Calu3 (cell line): ENCODE measurements around the gene PLK5. TPM values are rescaled to one million over a fixed set of nuclear protein-coding genes. Genes with fewer than 3 reads are reported as not detected.

ENCODE experiments used
- BruUV-seq: library from RNA; stranded (reverse); fragments of 400-500 nt; replicated peaks from 2 replicates; lab custom pipeline; 2021; lab: Mats Ljungman, UMichigan
- CTCF ChIA-PET: fragments of 300-600 bp; sonication (Branson Sonifier 250); formaldehyde crosslinking; loops from one replicate; lab custom pipeline; 2022; ENCODE audit warnings: antibody characterized with exemption; lab: Charles Lee
- DNase-seq: peaks from one replicate; pipeline ENCODE4 v3.0.0; 2022
- H3K27ac Mint-ChIP-seq: one replicate; pipeline ENCODE4 v1.8.0; 2022; ENCODE audit warnings: mixed read lengths; ENCODE audit not compliant: unreplicated experiment
- H3K27me3 Mint-ChIP-seq: one replicate; pipeline ENCODE4 v1.8.0; 2022; ENCODE audit warnings: mixed read lengths; ENCODE audit not compliant: unreplicated experiment
- H3K36me3 Mint-ChIP-seq: one replicate; pipeline ENCODE4 v1.8.0; 2022; ENCODE audit warnings: mild to moderate bottlenecking, moderate library complexity, mixed read lengths; ENCODE audit not compliant: insufficient read depth, unreplicated experiment
- H3K4me1 Mint-ChIP-seq: one replicate; pipeline ENCODE4 v1.8.0; 2022; ENCODE audit warnings: mild to moderate bottlenecking, low read depth, mixed read lengths; ENCODE audit not compliant: unreplicated experiment
- H3K4me3 Mint-ChIP-seq: one replicate; pipeline ENCODE4 v1.8.0; 2022; ENCODE audit warnings: mild to moderate bottlenecking, low read depth, moderate library complexity, mixed read lengths; ENCODE audit not compliant: unreplicated experiment
- H3K9me3 Mint-ChIP-seq: one replicate; pipeline ENCODE4 v1.8.0; 2022; ENCODE audit warnings: low read depth, mixed read lengths; ENCODE audit not compliant: unreplicated experiment
- CTCF ChIP-seq: fragments of 200-600 bp; IDR thresholded peaks from one replicate; pipeline ENCODE4 v1.8.0; 2022; ENCODE audit warnings: antibody characterized with exemption; ENCODE audit not compliant: unreplicated experiment
- intact Hi-C: fragments of 100-400 bp; cut with micrococcal nuclease; formaldehyde crosslinking; loops from one replicate; pipeline ENCODE4 v1.10.0; 2022; ENCODE audit not compliant: unreplicated experiment
- total RNA-seq: library from RNA; stranded (reverse); gene quantifications from 2 replicates; pipeline ENCODE4 v1.2.3, GENCODE V29; 2022

PLK5 gene
- total RNA-seq, 1 experiment from 2014 or later: not detected

GRCh38 chr19:1563251-1563650 is 39.4 kb downstream of the PLK5 start:
- no peak for DNase-seq
- CTCF ChIA-PET: no interaction called here
- Mint-ChIP-seq H3K9me3 (no peaks in the 10 kb centered on the region), H3K36me3 (peaks cover 16% of the 10 kb centered on the region), H3K27ac (no peak overlapping the region), H3K4me1 (no peaks in the 10 kb centered on the region), H3K27me3 (no peaks in the 10 kb centered on the region), H3K4me3 (no peak overlapping the region)
- intact Hi-C loops: no loop called here
- no peak for TF ChIP-seq CTCF
- no TSS peak for BruUV-seq

GRCh38 chr19:1566392-1567115 is 42.7 kb downstream of the PLK5 start:
- Mint-ChIP-seq H3K27me3 (peaks cover 19% of the 10 kb centered on the region), H3K4me3 (peak overlapping the region; percentile 61), H3K4me1 (peaks cover 12% of the 10 kb centered on the region), H3K9me3 (no peaks in the 10 kb centered on the region), H3K27ac (no peak overlapping the region), H3K36me3 (peaks cover 40% of the 10 kb centered on the region)
- BruUV-seq: no TSS peak
- CTCF ChIA-PET: interaction anchor here (0.6 kb wide), 2 partner anchors 34 to 225 kb away, joined by 3 to 4 read pairs; no protein-coding TSS in a partner anchor
- DNase-seq: peak; percentile 71
- intact Hi-C loops: no loop called here
- no peak for TF ChIP-seq CTCF

DNA sequence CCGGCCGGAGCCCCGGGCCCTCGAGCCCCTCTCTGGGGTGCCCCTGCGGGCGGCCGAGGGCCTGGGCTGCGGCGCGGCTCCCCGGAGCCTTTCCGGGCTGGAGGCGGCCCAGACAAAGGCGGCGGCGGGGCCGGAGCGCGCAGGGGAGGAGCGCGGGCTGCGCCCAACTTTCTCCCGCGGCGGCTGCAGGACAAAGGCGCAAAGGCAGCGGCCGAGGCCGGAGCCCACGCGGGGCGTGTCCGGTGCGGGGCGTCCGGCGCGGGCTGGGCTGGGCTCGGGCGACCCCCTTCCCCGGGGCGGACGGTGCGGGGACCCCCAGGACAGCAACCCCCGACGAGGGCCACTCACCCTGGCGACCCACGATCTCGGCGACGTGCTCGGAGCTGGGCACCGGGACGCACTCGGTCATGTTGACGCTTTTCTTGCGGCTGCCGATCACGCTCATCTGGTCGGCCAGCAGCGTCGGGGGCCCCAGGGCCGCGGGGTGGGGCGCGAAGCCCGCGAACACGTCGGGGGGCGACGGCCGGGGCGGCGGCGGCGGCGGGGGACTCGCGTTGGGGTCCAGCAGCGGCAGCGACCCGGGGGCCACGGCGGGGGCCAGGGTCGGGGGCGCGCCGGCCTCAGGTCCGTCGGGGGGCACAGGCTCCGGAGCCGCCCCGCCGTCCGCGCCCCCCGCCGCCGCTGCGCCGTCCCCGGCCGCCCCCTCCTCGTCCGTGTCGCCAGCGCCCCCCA is 43.4 kb downstream of the PLK5 start:
- Mint-ChIP-seq H3K27me3 (peaks cover 19% of the 10 kb centered on the region), H3K36me3 (peaks cover 40% of the 10 kb centered on the region), H3K27ac (no peak overlapping the region), H3K4me3 (peak overlapping the region; percentile 61), H3K9me3 (no peaks in the 10 kb centered on the region), H3K4me1 (peaks cover 12% of the 10 kb centered on the region)
- TF ChIP-seq CTCF: no peak
- CTCF ChIA-PET: interaction anchor here (0.6 kb wide), 1 partner anchor 225 kb away, joined by 4 read pairs; no protein-coding TSS in a partner anchor
- BruUV-seq: no TSS peak
- peak; percentile 47 for DNase-seq
- intact Hi-C loops: no loop called here

DNA sequence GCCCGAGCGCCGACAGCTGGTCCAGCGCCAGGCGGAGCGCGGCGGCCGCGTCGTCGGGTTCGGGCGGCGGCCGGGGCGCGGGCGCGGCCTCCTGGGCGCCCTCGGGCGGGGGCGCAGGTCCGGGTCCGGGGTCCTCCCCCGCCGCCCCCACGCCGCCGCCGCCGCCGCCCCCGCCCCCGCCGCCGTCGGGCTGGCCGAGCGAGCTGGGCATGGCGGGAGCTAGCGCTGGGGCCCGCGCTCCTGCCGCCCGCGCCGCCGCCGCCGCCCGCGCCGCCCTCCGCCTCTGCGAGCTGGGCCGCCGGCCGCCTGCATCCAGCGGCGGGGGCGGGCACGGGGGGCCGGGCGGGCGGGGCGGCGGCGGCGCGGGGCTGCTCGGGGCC is 44.0 kb downstream of the PLK5 start:
- H3K36me3 Mint-ChIP-seq: peaks cover 40% of the 10 kb centered on the region
- peaks cover 12% of the 10 kb centered on the region for H3K4me1 Mint-ChIP-seq
- peaks cover 19% of the 10 kb centered on the region for H3K27me3 Mint-ChIP-seq
- intact Hi-C loops: no loop called here
- no peak overlapping the region for H3K27ac Mint-ChIP-seq
- TF ChIP-seq CTCF: no peak
- H3K4me3 Mint-ChIP-seq: no peak overlapping the region
- CTCF ChIA-PET: no interaction called here
- no TSS peak for BruUV-seq
- no peaks in the 10 kb centered on the region for H3K9me3 Mint-ChIP-seq
- no peak for DNase-seq
